MM.1S (cell line): ENCODE data around the gene BHLHA9.
A peak's percentile ranks its signal among the peaks of the same experiment; 100 is the strongest.

Experiments used
- DNase-seq: peaks from one replicate; pipeline ENCODE4 v3.0.0-alpha.2; 2015
- H2AFZ ChIP-seq: fragments of 300-600 bp; sonication (generic); 2 replicates; pipeline ENCODE4 v1.6.0; 2016; ENCODE audit warnings: antibody characterized with exemption, low read length
- H3F3A ChIP-seq: fragments of 300-600 bp; sonication (generic); 2 replicates; pipeline ENCODE4 v1.6.1; 2016; ENCODE audit warnings: mild to moderate bottlenecking, antibody characterized with exemption, low read length, moderate library complexity, mixed read lengths; ENCODE audit not compliant: insufficient read depth
- H3K27ac ChIP-seq: fragments of 300-600 bp; sonication (generic); 2 replicates; pipeline ENCODE4 v1.5.1; 2016; ENCODE audit warnings: mild to moderate bottlenecking, low read length
- H3K27me3 ChIP-seq: fragments of 300-600 bp; sonication (generic); replicated peaks from 2 replicates; pipeline ENCODE4 v1.6.0; 2016; ENCODE audit warnings: low read length; ENCODE audit not compliant: insufficient read depth
- H3K36me3 ChIP-seq: fragments of 300-600 bp; sonication (generic); replicated peaks from 2 replicates; pipeline ENCODE4 v1.6.1; 2016; ENCODE audit warnings: mild to moderate bottlenecking, low read length, mixed read lengths; ENCODE audit not compliant: insufficient read depth
- H3K4me1 ChIP-seq: fragments of 300-600 bp; sonication (generic); 2 replicates; pipeline ENCODE4 v1.6.1; 2016; ENCODE audit warnings: low read length, mixed read lengths
- H3K4me2 ChIP-seq: fragments of 300-600 bp; sonication (generic); 2 replicates; pipeline ENCODE4 v1.6.0; 2016; ENCODE audit warnings: low read depth, low read length
- H3K4me3 ChIP-seq: fragments of 300-600 bp; sonication (generic); 2 replicates; pipeline ENCODE4 v1.5.1; 2016; ENCODE audit warnings: low read length, mixed read lengths
- H3K79me2 ChIP-seq: fragments of 300-600 bp; sonication (generic); 2 replicates; pipeline ENCODE4 v1.6.1; 2016; ENCODE audit warnings: mixed run types, low read length, mixed read lengths
- H3K9ac ChIP-seq: fragments of 300-600 bp; sonication (generic); 2 replicates; pipeline ENCODE4 v1.6.1; 2016; ENCODE audit warnings: low read length, mixed read lengths
- H3K9me2 ChIP-seq: fragments of 300-600 bp; sonication (generic); replicated peaks from 2 replicates; pipeline ENCODE4 v1.6.1; 2016; ENCODE audit warnings: mild to moderate bottlenecking, low read length, mixed read lengths; ENCODE audit not compliant: insufficient read depth
- H3K9me3 ChIP-seq: fragments of 300-600 bp; sonication (generic); replicated peaks from 2 replicates; pipeline ENCODE4 v1.6.1; 2016; ENCODE audit warnings: mild to moderate bottlenecking, low read length, mixed read lengths; ENCODE audit not compliant: insufficient read depth
- H4K20me1 ChIP-seq: fragments of 300-600 bp; sonication (generic); 2 replicates; pipeline ENCODE4 v1.6.1; 2016; ENCODE audit warnings: mild to moderate bottlenecking, low read length, moderate library complexity, mixed read lengths; ENCODE audit not compliant: insufficient read depth
- EZH2 ChIP-seq: fragments of 300-600 bp; sonication (generic); optimal IDR thresholded peaks from 2 replicates; pipeline ENCODE3; 2017; ENCODE audit warnings: low read depth, mild to moderate bottlenecking, antibody characterized with exemption, low read length, mixed read lengths
- EZH2phosphoT487 ChIP-seq: fragments of 300-600 bp; sonication (generic); IDR thresholded peaks from 2 replicates; pipeline ENCODE4 v1.6.1; 2018; ENCODE audit warnings: antibody characterized with exemption, low read length
- TF ChIP-seq, protein P1 (sequence below): fragments of 300-600 bp; sonication (generic); IDR thresholded peaks from 2 replicates; pipeline ENCODE4 v1.5.1; 2016; ENCODE audit warnings: antibody characterized with exemption, low read length, mixed read lengths

BHLHA9 gene

GRCh38 chr17:1274245-1274608, 4.0 kb downstream of the BHLHA9 start:
- H3K27me3 ChIP-seq, result peaks cover 70% of the 10 kb centered on the region
- no peak for DNase-seq
- H2AFZ ChIP-seq, result no peak overlapping the region
- H3K4me2 ChIP-seq, result no peak overlapping the region
- no peak overlapping the region for H3K9ac ChIP-seq
- H3K36me3 ChIP-seq, result no peaks in the 10 kb centered on the region
- H3K9me2 ChIP-seq, result no peaks in the 10 kb centered on the region
- no peaks in the 10 kb centered on the region for H4K20me1 ChIP-seq
- no peaks in the 10 kb centered on the region for H3K9me3 ChIP-seq
- no peaks in the 10 kb centered on the region for H3K4me1 ChIP-seq
- H3K79me2 ChIP-seq, result no peaks in the 10 kb centered on the region
- H3K4me3 ChIP-seq, result no peak overlapping the region
- H3K27ac ChIP-seq, result no peak overlapping the region
- TF ChIP-seq EZH2phosphoT487, result no peak
- TF ChIP-seq, protein P1, sequence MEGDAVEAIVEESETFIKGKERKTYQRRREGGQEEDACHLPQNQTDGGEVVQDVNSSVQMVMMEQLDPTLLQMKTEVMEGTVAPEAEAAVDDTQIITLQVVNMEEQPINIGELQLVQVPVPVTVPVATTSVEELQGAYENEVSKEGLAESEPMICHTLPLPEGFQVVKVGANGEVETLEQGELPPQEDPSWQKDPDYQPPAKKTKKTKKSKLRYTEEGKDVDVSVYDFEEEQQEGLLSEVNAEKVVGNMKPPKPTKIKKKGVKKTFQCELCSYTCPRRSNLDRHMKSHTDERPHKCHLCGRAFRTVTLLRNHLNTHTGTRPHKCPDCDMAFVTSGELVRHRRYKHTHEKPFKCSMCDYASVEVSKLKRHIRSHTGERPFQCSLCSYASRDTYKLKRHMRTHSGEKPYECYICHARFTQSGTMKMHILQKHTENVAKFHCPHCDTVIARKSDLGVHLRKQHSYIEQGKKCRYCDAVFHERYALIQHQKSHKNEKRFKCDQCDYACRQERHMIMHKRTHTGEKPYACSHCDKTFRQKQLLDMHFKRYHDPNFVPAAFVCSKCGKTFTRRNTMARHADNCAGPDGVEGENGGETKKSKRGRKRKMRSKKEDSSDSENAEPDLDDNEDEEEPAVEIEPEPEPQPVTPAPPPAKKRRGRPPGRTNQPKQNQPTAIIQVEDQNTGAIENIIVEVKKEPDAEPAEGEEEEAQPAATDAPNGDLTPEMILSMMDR, result no peak
- no peak for TF ChIP-seq EZH2
- H3F3A ChIP-seq, result no peaks in the 10 kb centered on the region

DNA sequence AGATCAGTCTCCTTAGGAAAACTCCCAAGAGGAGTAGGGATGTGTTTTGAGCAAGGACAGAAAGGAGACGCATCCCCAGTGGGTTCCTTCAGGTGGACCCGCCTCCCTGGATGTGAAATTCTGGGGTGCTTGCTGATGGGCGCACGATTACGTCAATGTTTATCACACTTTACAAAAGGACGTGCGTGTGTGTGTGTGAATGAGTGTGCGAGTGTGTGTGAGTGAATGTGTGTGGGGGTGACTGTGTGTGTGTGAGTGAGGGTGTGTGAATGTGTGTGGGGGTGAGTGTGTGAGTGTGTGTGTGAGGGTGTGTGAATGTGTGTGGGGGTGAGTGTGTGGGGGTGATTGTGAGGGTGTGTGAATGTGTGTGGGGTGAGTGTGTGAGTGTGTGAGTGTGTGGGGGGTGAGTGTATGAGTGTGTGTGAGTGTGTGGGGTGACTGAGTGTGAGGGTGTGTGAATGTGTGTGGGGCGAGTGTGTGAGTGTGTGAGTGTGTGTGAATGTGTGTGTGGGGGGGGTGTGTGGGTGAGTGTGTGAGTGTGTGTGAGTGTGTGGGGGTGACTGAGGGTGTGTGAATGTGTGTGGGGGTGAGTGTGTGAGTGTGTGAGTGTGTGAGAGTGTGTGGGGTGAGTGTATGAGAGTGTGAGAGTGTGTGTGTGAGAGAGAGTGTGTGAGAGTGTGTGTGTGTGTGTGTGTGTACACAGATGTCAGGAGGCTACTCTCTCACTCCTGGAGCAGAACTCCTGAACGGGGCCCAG, 5.1 kb downstream of the BHLHA9 start:
- no peak overlapping the region for H3K9ac ChIP-seq
- H3K9me3 ChIP-seq, result no peaks in the 10 kb centered on the region
- H3K9me2 ChIP-seq, result no peaks in the 10 kb centered on the region
- H2AFZ ChIP-seq, result no peak overlapping the region
- no peaks in the 10 kb centered on the region for H3K36me3 ChIP-seq
- no peak for DNase-seq
- peaks cover 70% of the 10 kb centered on the region for H3K27me3 ChIP-seq
- H3K27ac ChIP-seq, result no peak overlapping the region
- H3K4me2 ChIP-seq, result no peak overlapping the region
- H3K4me1 ChIP-seq, result no peaks in the 10 kb centered on the region
- H3F3A ChIP-seq, result no peaks in the 10 kb centered on the region
- H3K4me3 ChIP-seq, result no peak overlapping the region
- TF ChIP-seq EZH2phosphoT487 (no peak), EZH2 (no peak)
- TF ChIP-seq, protein P1, result no peak
- H3K79me2 ChIP-seq, result no peaks in the 10 kb centered on the region
- no peaks in the 10 kb centered on the region for H4K20me1 ChIP-seq

- Histone ChIP-seq H3K9me3 (no peaks in the 10 kb centered on the region), H3K27ac (no peak overlapping the region), H3K27me3 (peaks cover 77% of the 10 kb centered on the region), H3K4me3 (no peak overlapping the region), H2AFZ (no peak overlapping the region), H3K36me3 (no peaks in the 10 kb centered on the region), H3F3A (no peaks in the 10 kb centered on the region), H3K79me2 (no peaks in the 10 kb centered on the region), H3K9me2 (no peaks in the 10 kb centered on the region), H3K4me2 (no peak overlapping the region), H4K20me1 (no peaks in the 10 kb centered on the region), H3K9ac (no peak overlapping the region), H3K4me1 (no peaks in the 10 kb centered on the region)
- TF ChIP-seq, protein P1, result peak; percentile 74
- TF ChIP-seq EZH2phosphoT487 (no peak), EZH2 (no peak)
- peak; percentile 31 for DNase-seq
These were observed 5.9 kb downstream of the BHLHA9 start for GRCh38 chr17:1275962-1276736.
